ENCODE measurements around the gene OR6S1.
"Not testable (repeated sequence)": the region's sequence is repeated elsewhere in the genome, so short reads cannot be mapped to it uniquely, and the experiment has no call there.

OR6S1 gene

GRCh38 chr14:20667957-20668356, 26.5 kb upstream of the OR6S1 start:
- DNase-seq: no peak

- DNase-seq: not testable (repeated sequence)
Measured at GRCh38 chr14:20666400-20666961, 25.0 kb upstream of the OR6S1 start.

GRCh38 chr14:20662968-20663732, 21.7 kb upstream of the OR6S1 start:
- peak; percentile 90 for DNase-seq

- DNase-seq: no peak
Measured at GRCh38 chr14:20661197-20661596, 19.7 kb upstream of the OR6S1 start.

GRCh38 chr14:20659813-20660395, 18.4 kb upstream of the OR6S1 start:
- DNase-seq: no peak

- no peak for DNase-seq
Measured at GRCh38 chr14:20659336-20659735, 17.8 kb upstream of the OR6S1 start.

- no peak for DNase-seq
Measured at GRCh38 chr14:20658246-20658645, 16.8 kb upstream of the OR6S1 start.

- DNase-seq: no peak
Measured at GRCh38 chr14:20657216-20658211, 16.0 kb upstream of the OR6S1 start.

GRCh38 chr14:20656274-20656673, 14.8 kb upstream of the OR6S1 start:
- DNase-seq: no peak

- DNase-seq: no peak
Measured at GRCh38 chr14:20655851-20656250, 14.4 kb upstream of the OR6S1 start.

- peak; percentile 83 for DNase-seq
Measured at GRCh38 chr14:20652996-20653975, 11.8 kb upstream of the OR6S1 start.

- DNase-seq: no peak
Measured at GRCh38 chr14:20645481-20645880, 4.0 kb upstream of the OR6S1 start.

GRCh38 chr14:20644520-20644919, 3.0 kb upstream of the OR6S1 start:
- no peak for DNase-seq

GRCh38 chr14:20642755-20643154, 1.3 kb upstream of the OR6S1 start:
- not testable (repeated sequence) for DNase-seq

- DNase-seq: no peak
Measured at GRCh38 chr14:20642182-20642581, 691 bp upstream of the OR6S1 start.

GRCh38 chr14:20632831-20633691, 8.4 kb downstream of the OR6S1 start:
- DNase-seq: peak; percentile 88

- peak; percentile 81 for DNase-seq
Measured at GRCh38 chr14:20632448-20632830, 9.1 kb downstream of the OR6S1 start.

GRCh38 chr14:20631880-20632389, 9.6 kb downstream of the OR6S1 start:
- DNase-seq: peak; percentile 67

- DNase-seq: peak; percentile 82
Measured at GRCh38 chr14:20631023-20631879, 10.2 kb downstream of the OR6S1 start.

Data from activated CD8-positive, alpha-beta memory T cell treated with anti-CD3 and anti-CD28 coated beads for 24 hours (primary cell).